ENCODE results near the gene PAK6. TPM values are rescaled to one million over a fixed set of nuclear protein-coding genes. Genes with fewer than 3 reads are reported as not detected.

PAK6 gene
- total RNA-seq, 1 donor from 2014 or later, result 9.4 TPM

DNA sequence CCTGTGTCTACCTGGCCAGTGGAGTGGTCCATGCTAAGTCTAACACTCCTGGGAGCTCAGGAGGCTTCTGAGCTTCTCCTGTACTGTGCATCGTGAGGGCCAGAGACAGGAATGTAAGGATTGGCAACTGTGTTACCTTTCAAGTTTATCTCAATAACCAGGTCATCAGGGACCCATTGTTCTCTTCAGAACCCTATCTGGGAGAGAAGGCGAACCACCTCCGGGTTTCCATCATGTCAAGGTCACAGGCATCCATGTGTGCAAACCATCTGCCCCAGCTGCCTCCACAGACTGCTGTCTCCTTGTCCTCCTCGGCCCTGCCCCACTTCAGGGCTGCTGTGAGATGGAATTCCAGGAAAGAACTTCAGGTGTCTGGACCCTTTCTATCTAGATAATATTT is 38.1 kb downstream of the PAK6 start:
- no peak for DNase-seq (ENCODE audit: low spot score)

GRCh38 chr15:40277471-40277870 is 38.6 kb downstream of the PAK6 start:
- DNase-seq (ENCODE audit: low spot score), result no peak

DNA sequence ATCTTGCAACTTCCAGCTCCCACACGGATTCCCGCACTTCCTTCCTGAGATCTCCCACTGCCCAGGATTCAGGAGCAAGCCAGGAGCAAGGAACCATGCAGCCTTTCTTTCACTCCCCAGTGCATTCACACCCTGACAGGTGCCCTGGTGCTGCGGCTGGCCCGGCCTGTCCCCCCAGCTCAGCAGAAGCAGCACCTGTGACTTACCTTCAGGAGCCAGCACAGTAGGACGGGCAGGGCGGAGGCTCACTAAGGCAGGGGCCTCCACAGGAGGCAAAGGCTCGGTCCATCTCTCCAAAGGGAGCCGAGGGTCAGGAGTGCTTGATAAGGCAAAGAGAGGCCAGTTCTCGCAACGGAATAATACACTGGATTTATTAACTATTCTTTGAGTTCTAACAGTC is 39.2 kb downstream of the PAK6 start:
- no peak for DNase-seq (ENCODE audit: low spot score)

GRCh38 chr15:40279437-40280141 is 40.7 kb downstream of the PAK6 start:
- peak; percentile 60 for DNase-seq (ENCODE audit: low spot score)

DNA sequence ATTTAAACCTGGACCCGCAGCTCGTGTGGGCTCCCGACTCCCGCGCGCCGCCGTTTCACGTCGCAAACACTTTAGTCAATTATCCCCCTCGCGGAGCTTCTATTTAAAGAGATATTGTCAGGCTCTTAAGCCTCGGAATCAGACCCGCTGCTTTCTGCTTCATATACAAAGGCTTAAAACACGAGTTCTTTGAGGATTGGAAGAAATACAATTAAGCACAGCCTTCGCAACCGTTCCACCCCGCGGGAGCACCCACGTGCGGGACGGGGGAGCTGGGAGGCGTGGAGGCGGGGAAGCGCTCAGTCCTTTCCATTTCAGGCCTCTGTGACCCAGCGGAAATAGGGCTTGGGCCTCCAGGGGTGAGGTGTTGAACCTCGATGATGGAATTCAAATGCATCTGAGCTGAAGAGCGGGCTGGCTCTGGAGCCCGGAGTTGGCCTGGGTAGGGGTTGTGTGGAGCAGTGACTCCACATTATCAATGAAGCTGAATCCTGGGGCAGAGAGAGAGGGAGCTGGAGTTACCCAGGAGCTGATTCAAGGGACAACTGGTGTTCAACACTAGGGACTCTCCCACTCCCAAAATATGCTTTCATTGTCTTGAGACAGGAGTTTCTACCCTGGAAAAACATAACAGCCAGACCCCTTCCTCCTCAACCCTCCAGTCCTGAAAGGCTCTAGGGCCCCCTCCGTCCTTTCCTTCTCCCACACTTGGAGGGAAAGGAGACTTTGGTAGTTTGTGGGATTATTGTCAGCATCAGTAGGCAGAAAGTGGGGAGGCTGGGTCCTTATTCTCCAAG is 41.6 kb downstream of the PAK6 start:
- DNase-seq (ENCODE audit: low spot score), result no peak

- no peak for DNase-seq (ENCODE audit: low spot score)
Observed at GRCh38 chr15:40281057-40281800, 42.4 kb downstream of the PAK6 start.

GRCh38 chr15:40281801-40282146 is 42.9 kb downstream of the PAK6 start:
- DNase-seq (ENCODE audit: low spot score), result no peak

- DNase-seq (ENCODE audit: low spot score), result no peak
Observed at GRCh38 chr15:40282147-40282868, 43.4 kb downstream of the PAK6 start.

DNA sequence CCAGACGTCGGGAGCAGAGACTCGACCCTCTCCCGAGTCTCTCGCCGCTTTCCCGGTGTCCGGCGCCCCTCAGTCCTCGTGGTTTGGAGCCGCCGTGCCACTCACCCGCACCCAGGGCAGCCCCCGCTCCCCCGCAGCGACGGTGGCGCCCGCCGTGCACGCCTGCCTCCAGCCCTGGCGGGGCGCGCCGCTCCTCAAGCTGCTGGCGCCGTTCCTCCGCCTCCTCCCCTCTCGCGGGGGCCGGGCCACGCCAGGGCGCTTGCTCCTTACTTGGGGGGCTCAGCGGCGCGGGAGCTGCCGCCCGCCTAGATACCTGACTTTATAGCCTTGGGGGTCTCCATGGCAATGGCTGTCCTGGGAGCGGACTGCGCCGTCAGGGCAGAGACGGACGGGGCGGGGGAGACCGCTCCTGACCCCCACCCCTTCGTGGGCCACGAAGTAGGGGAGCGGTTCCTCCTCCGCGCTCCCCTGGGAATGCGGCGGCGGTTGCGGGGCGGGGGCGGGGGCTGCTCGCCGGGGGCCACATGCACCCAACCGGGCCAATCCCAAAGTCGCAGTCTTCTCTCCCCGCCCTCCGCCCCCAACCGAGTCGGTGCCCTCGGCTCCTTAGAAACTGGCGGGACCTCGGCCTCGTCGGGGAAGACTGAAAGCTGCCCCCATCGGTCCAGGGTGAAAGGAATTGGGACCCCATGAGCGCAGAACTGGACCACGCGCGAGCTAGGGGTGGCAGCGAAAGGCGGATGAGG is 44.2 kb downstream of the PAK6 start, which contains the start of gene ANKRD63:
TSS of gene ANKRD63 (minus strand) at position 196 of the 746 bp plus-strand sequence. CDS start 478 bp downstream, outside the sequence.
- no peak for DNase-seq (ENCODE audit: low spot score)

- no peak for DNase-seq (ENCODE audit: low spot score)
Observed at GRCh38 chr15:40283615-40284300, 44.9 kb downstream of the PAK6 start.

DNA sequence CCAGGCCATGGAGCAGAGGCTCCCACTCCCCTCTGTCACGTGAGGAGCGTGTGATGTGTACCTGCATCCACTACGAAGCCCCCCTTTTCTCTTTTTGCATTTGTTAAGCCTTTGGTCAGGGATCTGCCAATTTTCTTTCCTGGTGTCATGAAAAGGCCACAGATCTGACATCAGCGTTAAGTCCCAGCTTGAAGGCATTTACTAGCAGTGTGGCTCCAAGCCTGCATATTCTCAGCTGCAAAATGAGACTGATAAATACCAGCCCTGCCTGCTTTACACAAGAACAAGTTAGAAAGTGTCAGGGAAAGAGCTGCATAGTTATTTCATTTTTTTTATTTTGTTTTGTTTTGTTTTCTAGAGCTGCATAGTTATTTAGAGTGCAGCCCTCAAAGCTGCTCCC is 46.3 kb downstream of the PAK6 start:
- peak; percentile 88 for DNase-seq (ENCODE audit: low spot score)

GRCh38 chr15:40285554-40286011 is 46.7 kb downstream of the PAK6 start:
- no peak for DNase-seq (ENCODE audit: low spot score)

GRCh38 chr15:40286061-40286532 is 47.2 kb downstream of the PAK6 start:
- peak; percentile 52 for DNase-seq (ENCODE audit: low spot score)

- no peak for DNase-seq (ENCODE audit: low spot score)
Observed at GRCh38 chr15:40286794-40287193, 47.9 kb downstream of the PAK6 start.

DNA sequence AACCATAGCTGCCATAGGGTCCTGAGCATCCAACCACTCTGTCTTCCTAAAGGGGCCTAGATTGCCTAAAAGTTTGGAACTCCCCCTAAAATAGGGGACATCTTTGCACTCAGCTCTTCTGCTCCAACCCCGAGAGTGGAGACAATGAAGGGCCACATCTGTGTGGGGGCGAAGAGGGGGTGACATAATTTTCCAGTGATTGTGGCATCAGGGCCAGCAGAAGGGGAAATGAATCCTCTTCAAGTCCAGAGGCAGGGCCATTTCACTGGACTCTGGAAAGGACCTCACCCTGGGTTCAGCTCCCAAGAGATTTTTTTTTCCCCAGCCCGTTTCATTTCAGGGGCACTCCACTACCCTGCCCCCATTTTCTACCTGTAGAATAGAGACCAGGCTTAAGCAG is 48.6 kb downstream of the PAK6 start:
- no peak for DNase-seq (ENCODE audit: low spot score)

- DNase-seq (ENCODE audit: low spot score), result no peak
Observed at GRCh38 chr15:40287968-40288367, 49.1 kb downstream of the PAK6 start.

- DNase-seq (ENCODE audit: low spot score), result no peak
Observed at GRCh38 chr15:40289140-40289775, 50.4 kb downstream of the PAK6 start.

- no peak for DNase-seq (ENCODE audit: low spot score)
Observed at GRCh38 chr15:40290545-40290917, 51.7 kb downstream of the PAK6 start.

DNA sequence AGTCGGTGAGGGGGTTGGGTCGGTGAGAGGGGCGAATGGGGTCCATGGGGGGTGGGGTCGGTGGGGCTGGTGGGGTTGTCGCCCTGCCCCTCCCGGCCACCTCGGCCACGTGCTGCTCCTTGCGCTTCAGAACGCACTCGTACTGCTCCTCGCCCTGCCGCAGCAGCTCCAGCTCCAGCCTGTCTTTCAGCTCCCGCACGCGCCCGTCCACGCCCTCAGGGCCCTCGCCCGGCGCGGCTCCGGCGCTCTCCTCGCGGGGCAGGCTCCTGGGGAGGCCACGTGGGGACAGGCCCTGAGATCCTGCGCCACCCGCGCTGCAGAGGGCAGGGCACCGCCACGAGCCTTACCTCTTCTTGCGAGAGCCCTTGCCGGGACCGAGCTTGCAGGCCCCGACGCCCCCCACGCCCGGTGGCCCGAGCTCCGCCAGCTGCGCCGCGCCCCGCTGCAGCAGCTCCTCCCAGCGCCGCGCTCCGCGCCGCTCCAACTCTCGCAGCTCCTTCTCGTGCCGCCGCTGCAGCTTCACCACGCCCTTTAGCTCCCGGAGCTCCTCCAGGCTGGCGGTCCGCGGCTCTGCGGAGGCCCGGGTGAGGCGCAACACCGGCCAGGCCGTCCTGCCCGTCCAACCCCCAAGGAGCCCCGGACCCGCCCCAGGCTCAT is 52.2 kb downstream of the PAK6 start:
- peak; percentile 79 for DNase-seq (ENCODE audit: low spot score)

Measured in umbilical cord (tissue), 2 donors.